NCI-H774 (cell line): ENCODE measurements around the gene TSPOAP1.
"Not testable (repeated sequence)": the region's sequence is repeated elsewhere in the genome, so short reads cannot be mapped to it uniquely, and the experiment has no call there.

Experiments
- DNase-seq: peaks from one replicate; lab custom pipeline; 2025; lab: John Stamatoyannopoulos, UW

Gene TSPOAP1

DNA sequence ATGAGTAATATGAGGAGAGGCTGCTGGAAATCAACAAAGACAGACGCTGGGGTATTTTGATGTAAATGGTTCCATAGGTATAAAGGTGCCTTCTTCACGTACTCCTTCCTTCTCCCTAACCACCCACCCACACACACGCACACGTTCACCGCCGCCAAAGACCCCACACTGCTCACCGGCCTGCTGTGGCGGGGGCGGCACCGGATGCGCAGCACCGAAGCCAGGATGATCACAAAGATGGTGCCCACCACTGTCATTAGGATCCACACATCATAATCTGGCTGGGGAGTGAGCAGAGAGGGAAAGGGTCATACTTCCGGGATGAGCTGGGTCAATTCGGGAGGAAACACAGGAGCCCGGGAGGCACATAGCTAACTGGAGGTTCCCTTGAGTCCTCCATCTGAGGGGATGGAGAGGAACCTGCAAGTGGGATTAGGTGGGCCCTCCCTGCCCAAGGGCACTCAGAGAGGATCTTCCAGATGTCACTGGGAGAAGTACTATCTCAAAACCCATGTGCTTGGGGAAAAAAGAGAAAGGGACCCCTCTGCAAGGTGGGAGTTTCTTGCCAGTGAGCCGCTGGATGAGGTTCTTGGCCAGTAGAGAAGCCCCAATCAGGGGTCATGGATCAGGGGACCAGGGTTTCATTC lies 33.9 kb upstream of the TSPOAP1 start:
- no peak for DNase-seq

DNA sequence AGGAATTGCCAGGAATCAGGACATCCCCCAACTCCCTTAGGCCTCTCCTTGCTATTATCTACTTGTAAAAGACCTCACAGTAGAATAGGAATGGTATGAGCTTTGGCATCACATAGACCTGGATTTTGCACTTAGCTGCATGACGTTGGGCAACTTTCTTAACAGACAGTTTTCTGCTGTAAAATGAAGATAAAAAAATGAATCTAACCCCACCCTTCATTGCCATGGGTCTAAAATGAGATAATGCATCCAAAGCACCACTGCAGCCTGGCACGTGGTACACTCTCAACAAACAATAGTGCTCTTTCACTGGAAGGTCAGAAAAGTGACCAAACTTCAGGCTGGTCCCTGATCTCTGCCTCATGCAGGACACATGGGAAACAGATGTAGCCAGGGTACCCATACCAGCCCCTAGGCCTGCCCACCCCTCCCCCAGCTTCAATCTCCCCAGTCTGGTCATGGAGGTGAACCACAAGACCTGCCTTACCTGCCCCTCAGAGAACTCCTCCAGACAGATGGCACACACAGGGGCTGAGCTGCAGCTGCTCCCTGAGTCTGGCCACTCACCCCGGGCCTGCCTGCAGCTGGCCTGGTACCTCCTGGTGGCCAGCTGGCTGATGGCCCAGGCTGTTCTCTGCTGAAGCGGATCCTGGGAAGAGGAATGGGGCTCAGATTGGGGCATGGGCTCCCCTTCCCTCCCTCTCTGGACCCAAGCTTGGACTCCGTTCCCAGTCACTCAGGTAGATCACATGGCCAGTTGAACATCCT lies 31.9 kb upstream of the TSPOAP1 start:
- no peak for DNase-seq

DNA sequence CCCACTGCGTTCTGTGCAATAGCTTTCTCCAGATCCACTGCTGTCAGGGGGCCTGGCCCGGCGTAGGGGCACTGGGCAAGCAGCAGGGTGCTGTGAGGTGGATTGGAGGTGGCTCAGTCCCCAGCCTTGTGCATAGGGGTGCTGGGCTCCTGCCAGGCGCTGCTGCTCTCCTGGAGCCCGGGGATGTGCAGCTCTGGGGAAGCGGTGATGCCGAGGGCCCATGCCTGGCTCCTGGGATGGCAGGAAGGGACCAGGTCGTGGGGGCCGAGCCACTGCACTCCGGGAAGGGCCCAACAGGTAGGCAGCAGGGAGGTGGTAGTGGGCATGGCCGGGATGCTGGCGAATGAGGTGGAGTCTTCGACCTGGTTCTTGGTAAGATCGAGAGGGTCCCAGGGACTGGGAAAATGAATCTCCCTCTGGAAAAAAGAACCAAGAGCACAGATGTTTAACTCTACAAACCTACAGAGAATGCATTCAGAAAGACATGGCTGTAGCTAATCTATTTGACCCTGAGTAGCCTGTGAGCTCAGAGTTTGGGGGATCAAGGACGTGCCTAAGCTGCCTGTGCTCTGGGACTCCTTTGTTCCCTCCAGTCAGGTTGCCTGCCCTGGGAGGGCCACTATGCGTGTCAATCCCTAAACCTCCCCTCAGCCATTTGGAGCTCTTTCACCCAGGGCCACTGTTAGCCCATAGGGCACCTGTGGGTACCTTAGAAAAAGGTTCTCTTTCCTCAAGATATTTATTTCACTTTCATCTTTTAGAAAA lies 30.0 kb upstream of the TSPOAP1 start:
- no peak for DNase-seq

DNA sequence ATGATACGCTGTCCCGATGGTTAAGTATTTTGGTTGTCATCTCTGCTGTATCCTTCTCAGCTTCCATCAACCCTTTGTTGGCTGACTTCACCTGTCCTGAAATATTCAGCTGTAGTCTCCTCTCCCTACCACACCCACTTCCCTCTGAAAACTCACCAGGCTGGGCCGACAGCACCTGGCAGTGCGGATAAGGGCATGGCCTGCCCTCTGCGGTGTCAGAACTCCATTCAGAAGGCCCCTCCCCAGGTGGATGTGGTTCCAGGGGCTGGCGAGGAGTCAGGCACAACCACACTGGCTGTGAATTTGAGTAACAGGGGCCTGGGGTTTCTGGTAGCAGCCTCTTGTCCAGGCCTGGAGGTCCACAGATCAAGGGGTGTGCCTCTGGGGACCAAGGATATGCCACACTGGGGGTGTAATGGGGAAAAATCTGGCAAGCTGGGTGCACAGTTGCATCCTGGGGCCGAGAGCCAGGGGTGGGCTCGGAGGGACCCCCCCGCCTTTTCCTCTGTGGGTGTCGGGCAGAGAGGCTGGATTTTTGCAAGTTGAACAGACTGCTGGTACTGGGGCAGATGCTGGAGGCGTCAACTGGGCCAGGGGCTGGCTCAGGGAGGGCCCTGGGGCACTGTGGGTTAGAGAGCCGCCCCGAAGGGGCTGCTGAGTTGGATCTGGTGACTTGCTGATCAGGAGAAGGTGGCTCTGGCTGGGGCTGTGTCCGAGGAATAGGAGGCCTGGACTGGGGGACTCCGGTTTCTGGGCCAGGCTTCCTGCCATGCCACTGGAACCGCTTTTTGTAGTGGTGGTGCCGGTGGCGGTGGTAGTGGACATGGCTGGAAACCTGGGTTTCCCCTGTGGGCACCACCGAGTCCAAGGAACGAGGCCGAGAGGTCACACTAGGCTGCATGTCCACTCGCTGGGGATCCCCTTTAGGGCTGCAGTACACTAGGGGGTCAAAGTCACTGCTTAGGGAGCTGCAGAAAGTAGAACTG lies 29.0 kb upstream of the TSPOAP1 start:
- DNase-seq: no peak

DNA sequence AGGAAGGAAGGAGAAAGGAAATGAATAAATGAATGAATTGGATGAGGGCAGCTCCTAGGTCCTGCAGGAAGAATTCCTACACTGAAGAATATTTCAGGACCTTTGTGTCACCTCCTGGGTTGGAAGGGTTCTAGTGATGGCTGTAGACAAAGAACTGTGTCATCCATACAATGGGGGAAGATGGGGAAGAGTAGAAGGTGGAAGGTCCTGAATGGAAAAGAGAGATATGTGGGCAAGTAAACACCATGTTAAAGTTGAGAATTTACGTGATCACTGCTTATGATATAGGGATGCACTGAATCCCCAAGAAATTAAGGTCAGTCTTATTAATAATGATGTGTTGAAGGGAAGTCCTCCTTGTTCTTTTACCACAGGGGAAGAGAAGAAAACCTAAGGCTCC lies 27.6 kb upstream of the TSPOAP1 start:
- DNase-seq: no peak

DNA sequence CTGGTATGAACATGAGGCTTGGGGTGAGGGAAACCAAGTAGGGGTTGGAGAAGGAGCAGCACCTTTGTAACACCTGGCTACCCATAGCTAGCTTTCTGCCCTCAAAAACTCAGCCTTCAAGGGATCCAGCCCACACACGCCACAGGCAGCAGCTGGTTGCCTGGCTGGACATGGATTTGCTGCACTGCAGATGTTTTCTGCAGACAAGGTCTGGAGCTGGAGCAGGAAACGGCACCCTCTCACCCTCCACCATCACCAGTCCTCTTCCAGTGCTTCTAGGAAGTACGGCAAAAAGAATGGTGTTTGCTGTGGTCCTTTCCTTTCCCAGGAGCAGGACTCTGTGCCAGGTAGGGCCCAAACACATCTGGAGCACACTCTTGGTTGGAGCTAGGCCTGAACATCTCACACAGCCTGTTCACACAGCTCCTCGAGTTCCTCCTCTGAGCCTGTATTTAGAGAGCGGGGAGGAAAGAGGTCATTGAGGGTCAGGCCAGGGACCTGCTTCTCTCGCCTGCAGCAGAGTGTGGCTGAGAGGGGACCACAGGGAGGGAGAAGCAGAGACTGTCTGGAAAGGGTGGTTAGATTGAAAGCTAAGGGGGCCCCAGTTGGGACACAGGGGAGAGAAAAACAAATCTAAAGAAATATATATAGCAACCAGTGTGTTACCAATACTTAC lies 26.1 kb upstream of the TSPOAP1 start:
- no peak for DNase-seq

DNA sequence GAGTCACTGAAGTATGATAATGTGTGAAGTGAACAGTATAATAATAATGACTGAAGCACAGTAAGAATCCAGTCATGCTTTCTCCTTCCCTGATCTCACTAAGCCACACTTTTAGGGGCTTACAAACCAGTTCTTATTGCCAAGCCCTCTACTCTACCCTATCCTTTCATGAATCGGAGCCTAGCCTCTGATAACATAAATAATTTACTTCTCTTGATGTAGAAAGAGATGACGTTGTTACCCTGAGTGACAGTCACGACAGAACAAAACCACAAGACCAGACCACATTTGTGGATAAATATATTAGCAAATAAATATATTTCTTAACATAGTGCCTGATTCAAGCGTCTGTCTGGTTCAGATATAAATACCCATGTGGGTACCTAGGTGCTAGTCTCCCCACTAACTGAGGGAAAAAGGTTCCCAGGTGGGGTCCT lies 24.8 kb upstream of the TSPOAP1 start:
- no peak for DNase-seq

DNA sequence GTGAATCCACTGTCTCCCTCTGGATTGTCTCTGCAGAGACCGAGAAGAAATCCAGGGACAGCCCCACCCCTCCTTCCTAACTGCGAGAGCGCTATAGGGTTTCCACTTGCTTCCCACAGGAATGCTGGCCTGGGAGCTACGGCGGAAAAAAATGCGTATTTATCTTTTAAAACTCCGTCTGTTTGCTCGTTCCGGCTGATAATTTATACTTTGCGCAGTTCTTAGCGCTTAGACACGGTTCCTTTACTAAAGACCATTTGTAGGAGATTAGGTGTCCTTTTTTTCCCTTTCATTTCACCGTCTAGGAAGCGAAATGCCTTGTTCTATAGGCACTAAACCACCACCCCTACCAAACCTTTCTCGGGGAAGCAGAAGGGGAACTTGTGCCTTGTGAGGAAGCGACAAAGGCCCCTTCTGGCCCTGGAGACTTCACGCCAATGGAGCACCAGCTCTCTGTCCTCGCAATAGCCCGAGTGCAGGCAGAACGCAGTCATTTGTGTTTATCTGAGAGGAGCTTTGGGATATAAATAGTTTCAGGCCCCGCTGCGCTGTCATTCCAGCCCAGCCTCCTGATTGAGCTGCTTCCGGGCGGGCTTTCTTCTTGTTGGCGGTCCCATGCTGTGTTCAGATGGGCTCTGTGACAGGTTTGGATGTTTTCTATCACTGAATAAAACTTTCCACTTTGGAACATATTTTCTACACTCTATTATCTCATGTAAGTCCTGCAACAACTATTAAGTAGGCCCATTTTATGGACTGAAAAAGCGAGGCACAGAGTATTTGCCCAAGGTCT lies 24.2 kb upstream of the TSPOAP1 start:
- peak; percentile 20 for DNase-seq

DNA sequence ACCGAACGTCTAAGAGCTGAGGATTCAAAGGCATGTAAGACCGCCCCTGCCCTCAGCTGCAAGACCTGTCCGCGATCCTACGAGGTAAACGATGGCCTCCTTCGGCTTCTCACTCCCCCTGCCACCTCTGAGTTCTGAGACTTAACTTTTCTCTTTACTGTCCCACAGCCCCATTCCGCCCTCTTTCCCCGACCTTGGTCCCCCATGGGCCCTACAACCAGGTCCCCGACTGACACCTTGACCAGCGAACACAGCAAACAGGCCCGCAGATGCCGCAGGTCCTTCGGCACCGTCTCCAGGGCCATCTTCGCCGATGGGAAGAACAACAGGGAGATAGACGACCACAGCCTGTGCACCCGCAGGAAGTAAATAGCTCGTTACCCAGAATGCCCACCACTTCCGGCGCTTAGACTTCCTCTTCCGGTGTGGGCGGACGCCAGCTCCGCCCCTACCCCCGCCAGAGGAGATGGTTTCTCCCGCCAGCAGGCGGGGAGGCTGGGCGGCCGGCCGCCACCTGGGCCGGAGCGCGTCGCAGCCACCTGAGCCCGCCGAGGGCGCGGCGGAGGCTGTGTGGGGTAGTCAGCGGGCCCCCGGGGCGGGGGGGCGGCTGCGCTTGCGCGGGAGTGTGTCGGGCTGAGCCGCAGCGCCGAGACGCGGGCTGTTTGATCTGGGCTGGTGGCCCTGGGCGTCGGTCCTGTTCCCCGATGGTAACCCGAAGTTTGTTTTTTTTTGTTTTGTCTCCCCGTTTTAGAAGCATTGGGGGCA lies 23.4 kb upstream of the TSPOAP1 start, which contains the start of gene SUPT4H1:
TSS of gene SUPT4H1 (minus strand) at position 371 of the 765 bp plus-strand sequence. CDS start at position 305, 66 bp downstream.
- DNase-seq: peak; percentile 98

DNA sequence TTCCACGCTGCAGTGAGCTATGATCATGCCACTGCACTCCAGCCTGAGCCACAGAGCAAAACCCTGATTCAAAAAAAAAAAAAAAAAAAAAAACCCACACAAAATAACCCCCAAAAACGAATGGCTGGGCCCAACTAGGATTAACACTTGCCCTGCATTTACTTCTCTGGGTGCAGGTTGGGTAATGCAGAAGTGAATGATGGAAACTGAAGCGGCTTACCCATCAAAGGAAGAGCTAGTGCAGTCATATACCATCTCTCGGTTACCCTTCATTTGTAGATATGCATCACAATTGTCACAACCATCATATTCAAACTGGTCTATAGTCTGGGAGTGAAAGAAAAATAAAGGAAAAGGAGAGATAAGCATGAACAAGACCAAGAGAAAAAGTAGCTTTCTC lies 22.6 kb upstream of the TSPOAP1 start:
- DNase-seq: no peak

DNA sequence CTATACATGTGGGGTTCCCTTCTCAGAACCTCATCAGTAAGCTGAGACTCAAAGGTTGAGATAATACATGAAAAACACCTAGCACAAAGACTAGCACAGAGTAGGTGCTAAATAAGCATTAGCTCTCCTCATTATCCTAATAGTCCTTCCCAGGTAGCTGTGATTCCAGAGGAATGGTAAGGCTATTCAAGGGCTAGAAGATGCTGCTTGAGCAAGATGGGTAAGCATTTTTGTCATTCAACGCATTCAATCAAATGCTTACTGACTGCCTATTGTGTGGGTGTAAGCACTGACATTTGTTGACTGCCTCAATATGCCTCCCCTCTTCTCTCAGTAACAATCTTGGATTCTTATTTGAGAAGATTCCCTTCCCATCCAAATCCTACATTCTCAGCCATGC lies 19.4 kb upstream of the TSPOAP1 start:
- no peak for DNase-seq

DNA sequence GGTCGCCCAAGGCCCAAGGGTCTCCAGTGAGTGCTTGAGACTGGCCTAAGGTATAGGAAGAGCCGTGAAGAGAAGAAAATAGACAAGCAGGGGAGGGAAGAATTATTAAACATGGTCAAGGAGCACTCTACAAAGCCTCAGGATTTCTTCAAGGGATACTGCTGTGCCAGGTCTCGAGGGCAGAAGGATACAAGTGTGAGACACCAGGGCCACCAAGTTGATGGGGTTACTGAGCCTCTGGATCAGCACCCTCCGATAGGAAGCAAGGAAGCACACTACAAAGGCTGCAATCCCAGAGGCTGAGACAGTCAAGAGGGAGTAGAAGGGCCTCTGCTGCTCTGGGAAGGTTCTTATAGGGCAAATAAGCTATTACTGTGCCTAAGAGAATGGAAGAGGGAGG lies 16.9 kb upstream of the TSPOAP1 start:
- DNase-seq: no peak

DNA sequence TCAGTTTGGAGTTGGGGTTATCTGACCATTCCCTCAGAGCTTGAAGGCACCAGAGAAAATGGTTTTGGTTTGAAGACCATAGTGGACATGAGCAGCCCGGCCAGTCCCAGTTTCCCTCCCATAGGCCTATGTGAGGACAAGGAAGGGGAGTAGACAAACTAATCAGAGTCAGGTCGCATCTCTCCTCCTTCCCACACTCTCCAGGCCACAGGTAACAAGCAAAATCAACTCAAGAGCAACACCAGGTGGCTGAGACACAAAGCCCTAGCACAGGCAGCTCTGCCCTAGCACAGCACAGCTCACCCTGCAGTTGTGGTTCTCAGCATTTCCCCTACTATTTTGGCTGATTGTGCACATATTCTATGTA lies 16.2 kb upstream of the TSPOAP1 start:
- no peak for DNase-seq

DNA sequence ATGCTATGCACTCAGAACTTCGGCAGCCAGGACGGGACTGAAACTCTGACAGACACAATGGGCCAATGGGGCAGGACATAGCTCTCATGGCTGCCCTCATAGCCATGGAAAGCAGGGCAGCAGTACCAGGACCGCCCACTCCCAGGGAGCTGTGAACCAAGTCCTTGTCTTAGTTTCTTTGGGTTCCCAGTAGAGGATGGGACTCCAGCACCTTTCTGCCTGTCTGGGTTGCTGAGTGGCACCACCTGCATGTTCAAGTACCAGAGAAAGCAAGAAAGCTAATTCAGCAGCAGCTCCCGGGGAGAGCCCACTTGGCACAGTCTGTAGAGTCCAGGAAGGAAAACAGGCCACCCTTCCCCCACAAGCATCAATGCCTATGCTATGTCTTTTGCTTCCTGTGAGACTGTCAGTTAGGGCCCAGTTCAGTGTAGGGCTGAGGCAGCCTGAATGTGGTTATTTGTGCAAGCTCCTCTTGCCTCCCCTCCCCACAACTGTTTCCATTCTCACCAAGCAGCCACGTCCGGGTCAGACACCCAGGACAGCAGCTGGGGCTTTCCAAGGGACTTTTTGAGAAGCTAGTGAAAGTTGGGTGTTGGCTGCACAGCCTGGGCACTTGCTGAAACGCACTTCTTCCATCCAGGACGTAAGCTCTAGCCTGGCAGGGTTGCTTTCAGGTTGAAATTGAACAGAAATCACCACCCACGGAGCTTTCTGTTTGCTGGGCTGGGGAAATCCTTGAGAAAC lies 15.6 kb upstream of the TSPOAP1 start:
- DNase-seq: no peak

DNA sequence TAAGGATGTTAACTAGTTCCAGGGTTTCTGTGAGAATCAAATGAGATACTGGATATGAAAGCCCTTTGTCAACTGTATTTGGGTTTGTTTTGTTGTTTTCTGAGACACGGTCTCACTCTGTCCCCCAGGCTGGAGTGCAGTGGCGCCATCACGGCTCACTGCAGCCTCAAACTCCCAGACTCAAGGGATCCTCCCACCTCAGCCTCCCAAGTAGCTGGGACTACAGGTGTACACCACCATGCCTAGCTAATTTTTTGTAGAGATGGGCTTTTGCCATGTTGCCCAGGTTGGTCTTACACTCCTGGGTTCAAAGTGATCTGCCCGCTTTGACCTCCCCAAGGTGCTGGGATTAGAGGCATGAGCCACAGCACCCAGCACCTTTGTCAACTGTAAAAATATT lies 14.5 kb upstream of the TSPOAP1 start:
- no peak for DNase-seq

DNA sequence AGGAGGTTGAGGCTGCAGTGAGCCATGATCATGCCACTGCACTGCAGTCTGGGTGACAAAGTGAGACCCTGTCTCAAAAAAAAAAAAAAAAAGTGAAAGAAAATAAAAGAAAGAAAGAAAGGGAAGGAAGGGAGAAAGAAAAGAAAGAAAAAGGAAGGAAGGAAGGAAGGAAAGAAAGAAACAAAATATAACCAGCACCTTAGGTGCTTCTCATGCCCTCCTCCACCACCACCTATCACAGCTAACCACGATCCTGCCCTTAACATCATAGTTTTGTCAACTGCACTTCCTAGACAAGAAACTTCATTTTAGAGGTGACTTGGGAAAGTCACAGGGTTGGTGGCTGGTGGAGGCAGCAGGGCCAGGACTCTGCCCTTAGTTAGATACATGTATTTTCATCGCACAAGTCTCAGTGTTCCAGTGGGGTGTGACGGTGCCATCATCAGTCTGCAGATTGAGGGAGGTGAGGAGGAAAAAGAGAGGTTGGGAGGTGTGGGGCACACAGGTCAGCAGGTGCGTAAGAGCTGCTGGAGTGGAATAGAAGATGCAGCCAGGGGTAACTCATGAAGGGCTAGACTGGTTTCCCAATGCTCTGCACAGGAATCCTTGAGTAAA lies 13.4 kb upstream of the TSPOAP1 start:
- no peak for DNase-seq

DNA sequence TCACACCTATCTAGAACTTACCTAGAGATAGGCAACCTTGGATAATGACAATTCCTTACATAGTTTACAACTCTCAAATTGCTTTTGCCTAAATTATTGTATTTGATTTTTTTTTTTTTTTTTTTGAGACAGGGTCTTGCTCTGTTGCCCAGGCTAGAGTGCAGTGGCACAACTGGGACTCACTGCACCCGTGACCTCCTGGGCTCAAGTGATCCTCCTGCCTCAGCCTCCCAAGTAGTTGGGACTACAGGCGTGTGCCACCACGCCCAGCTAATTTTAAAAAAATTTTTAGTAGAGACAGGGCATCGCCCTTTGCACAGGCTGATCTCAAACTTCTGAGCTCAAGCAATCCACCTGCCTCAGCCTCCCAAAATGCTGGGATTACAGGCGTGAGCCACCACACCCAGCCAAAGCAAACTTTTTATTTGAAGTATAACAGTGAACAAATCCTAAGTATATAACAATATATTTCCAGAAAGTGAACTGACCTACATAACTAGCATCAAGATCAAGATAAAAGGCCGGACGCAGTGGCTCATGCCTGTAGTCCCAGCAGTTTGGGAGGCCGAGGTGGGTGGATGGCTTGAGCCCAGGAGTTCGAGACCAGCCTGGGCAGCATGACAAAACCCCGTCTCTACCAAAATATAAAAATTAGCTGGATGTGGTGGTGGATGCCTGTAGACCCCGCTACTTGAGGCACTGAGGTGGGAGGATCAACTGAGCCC lies 12.7 kb upstream of the TSPOAP1 start:
- DNase-seq: not testable (repeated sequence)

DNA sequence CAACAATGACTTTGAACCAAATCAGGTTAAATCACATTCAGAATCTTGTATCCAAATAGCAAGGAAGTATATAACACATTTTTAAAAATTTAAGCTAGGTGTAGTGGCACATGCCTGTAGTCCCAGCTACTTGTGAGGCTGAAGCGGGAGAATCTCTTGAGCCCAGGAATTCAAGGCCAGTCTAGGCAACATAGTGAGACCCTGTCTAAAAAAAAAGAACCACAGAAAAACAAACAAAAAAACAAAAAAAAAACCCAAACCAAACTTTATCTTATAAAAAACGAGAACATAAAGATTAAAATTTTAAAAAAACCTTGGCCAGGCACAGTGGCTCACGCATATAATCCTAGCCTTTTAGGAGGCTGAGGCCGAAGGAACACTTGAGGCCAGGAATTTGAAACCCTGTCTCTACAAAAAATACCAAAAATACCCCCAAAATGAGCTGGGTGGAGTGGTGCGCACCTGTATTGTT lies 11.8 kb upstream of the TSPOAP1 start:
- no peak for DNase-seq
